HuH-7.5 (cell line): Measurements from ENCODE around the gene CDC42SE1.

Experiments used
- DNase-seq: peaks from one replicate; pipeline ENCODE4 v3.0.0; 2011; ENCODE audit warnings: low spot score

CDC42SE1 gene

GRCh38 chr1:151008244-151009205 lies 50.9 kb downstream of the CDC42SE1 start, which contains the start of gene PRUNE1:
Gene PRUNE1 (plus strand): TSS chr1:151008449. CDS start chr1:151008633, 184 bp downstream.
- peak; percentile 91 for DNase-seq

GRCh38 chr1:151007853-151008243 lies 51.6 kb downstream of the CDC42SE1 start:
- no peak for DNase-seq

GRCh38 chr1:151006327-151007052 lies 52.9 kb downstream of the CDC42SE1 start, which contains the start of gene MINDY1:
Gene MINDY1 (minus strand): TSS chr1:151006902. CDS start chr1:151002617, 4,285 bp downstream.
- peak; percentile 78 for DNase-seq

DNA sequence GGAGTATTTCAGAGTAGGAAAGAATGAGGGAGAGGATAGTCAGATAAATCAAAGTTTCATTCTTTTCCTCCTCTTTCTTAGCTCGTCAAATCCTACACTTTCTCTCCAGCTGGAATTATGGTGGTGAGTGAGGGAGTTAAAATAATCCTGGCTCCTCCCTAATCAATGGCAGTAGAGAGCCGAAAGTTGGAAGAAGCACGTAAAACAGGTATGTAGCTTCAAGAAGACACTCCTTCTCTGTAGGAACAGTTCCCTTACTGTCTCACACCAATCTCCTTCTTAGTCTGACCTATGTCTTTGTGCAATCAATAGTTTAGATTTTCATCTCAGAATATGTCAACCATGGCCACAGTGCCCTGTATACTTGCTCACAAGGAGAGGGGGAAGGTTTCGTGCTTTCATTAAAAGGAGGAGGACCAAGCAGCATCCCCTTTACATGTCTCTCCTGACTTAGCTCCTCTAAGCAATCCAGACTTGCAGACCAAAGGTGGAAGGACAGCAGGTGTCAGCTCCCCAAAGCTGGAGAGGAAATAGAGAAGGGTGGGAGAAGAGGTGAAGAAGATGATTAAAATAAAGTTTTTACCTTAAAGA lies 53.6 kb downstream of the CDC42SE1 start:
- no peak for DNase-seq

- no peak for DNase-seq
Observed at GRCh38 chr1:151003180-151003579, 56.2 kb downstream of the CDC42SE1 start.

DNA sequence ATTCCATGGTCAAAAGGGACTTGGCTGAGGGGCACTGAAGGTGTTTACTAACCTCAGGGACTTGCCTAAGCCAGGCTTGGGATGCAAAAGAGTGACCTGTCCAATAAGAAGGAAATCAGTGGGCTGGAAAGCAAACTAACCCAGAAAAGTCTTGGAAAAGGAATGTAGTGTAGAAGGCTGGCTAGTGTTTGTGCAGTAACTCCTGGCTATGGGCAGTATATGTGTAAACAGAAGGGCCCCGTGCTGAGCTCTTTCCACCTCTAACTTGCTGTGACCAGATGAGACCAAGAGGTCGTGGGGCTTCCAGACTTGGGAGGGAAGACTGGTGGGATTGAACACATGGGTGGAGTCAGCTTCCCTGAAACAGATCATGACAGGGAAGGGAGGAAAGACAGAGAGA lies 56.8 kb downstream of the CDC42SE1 start:
- no peak for DNase-seq

GRCh38 chr1:151002051-151002450 lies 57.4 kb downstream of the CDC42SE1 start:
- no peak for DNase-seq

GRCh38 chr1:151001602-151002001 lies 57.8 kb downstream of the CDC42SE1 start:
- no peak for DNase-seq
